HepG2 (cell line): Measurements from ENCODE around the gene OR2A2. TPM values are rescaled to one million over a fixed set of nuclear protein-coding genes. Genes with fewer than 3 reads are reported as not detected.
A peak's percentile ranks its signal among the peaks of the same experiment; 100 is the strongest.

ENCODE experiments used
- ATAC-seq: fragments of 200-7000 bp; cut with Tn5 transposase; 3 replicates; pipeline ENCODE4 v1.9.1; 2020; ENCODE audit warnings: mild to moderate bottlenecking, moderate library complexity
- BruUV-seq: library from RNA; stranded (reverse); fragments of 400-500 nt; replicated peaks from 2 replicates; lab custom pipeline; 2021; lab: Mats Ljungman, UMichigan
- CTCF ChIA-PET: fragments of 300-600 bp; formaldehyde crosslinking; extraction: SDS; loops from one replicate; lab custom pipeline; 2021; ENCODE audit warnings: low total read pairs, inconsistent platforms, low intra/inter-chr PET ratio; lab: Yijun Ruan, JAX
- POLR2A ChIA-PET: fragments of 350-600 bp; sonication (Branson Sonifier 250); formaldehyde crosslinking; loops from one replicate; lab custom pipeline; 2020; ENCODE audit warnings: antibody characterized with exemption, inconsistent platforms; lab: Yijun Ruan, JAX
- DNase-seq: peaks from one replicate; pipeline ENCODE4 v3.0.0-alpha.2; 2015; ENCODE audit warnings: low spot score
- FAIRE-seq: peaks from 3 replicates; lab custom pipeline; 2011; peaks lifted over from hg19 to GRCh38; lab: Jason Lieb, UNC
- H2AFZ ChIP-seq: one replicate; pipeline ENCODE4 v1.6.1; 2011; ENCODE audit warnings: low read length, inconsistent platforms
- H3K27ac ChIP-seq: fragments of 300-600 bp; 3 replicates; pipeline ENCODE4 v1.8.0; 2011; ENCODE audit warnings: mixed run types, mild to moderate bottlenecking, mixed read lengths, low read length, inconsistent platforms; ENCODE audit not compliant: insufficient read depth; ENCODE audit errors: extremely low read length
- H3K27me3 ChIP-seq, 2 experiments: fragments of 200-600 bp in 1 of 2; 2 replicates in 1 of 2; 3 replicates in 1 of 2; pipeline versions ENCODE4 v1.6.0 to v1.8.0; 2011; ENCODE audit warnings: low read length in 2 of 2, mild to moderate bottlenecking in 2 of 2, moderate library complexity in 2 of 2, inconsistent platforms in 1 of 2; ENCODE audit not compliant: insufficient read depth in 2 of 2, control insufficient read depth in 1 of 2
- H3K36me3 ChIP-seq, 2 experiments: fragments of 200-600 bp in 1 of 2; replicated peaks in 1 of 2; 2 replicates in 1 of 2; 3 replicates in 1 of 2; pipeline versions ENCODE4 v1.5.1 to v1.8.0; 2011; ENCODE audit warnings: low read length in 2 of 2, inconsistent platforms in 1 of 2; ENCODE audit not compliant: insufficient read depth in 2 of 2, control insufficient read depth in 1 of 2
- H3K4me1 ChIP-seq: 2 replicates; pipeline ENCODE4 v1.5.1; 2012; ENCODE audit warnings: low read length, inconsistent platforms; ENCODE audit not compliant: insufficient read depth
- H3K4me2 ChIP-seq: 2 replicates; pipeline ENCODE4 v1.6.0; 2011; ENCODE audit warnings: low read depth, low read length, inconsistent platforms
- H3K4me3 ChIP-seq, 3 experiments: fragments of 200-600 bp in 1 of 3; sonication (generic), shearing (Covaris generic) in 1 of 3; replicated peaks in 1 of 3; 2 replicates each; pipeline ENCODE4 v1.5.1; 2011 to 2016; ENCODE audit warnings: low read length in 3 of 3, inconsistent platforms in 2 of 3, low read depth in 2 of 3, mild to moderate bottlenecking in 2 of 3, control low read depth in 1 of 3, mixed read lengths in 1 of 3; ENCODE audit not compliant: insufficient read depth in 1 of 3
- H3K79me2 ChIP-seq: one replicate; pipeline ENCODE4 v1.6.1; 2011; ENCODE audit warnings: low read length, inconsistent platforms; ENCODE audit not compliant: insufficient read depth
- H3K9ac ChIP-seq: 2 replicates; pipeline ENCODE4 v1.6.0; 2011; ENCODE audit warnings: mild to moderate bottlenecking, low read depth, low read length, inconsistent platforms; ENCODE audit not compliant: insufficient read depth
- H3K9me3 ChIP-seq: 2 replicates; pipeline ENCODE4 v1.5.1; 2012; ENCODE audit warnings: mild to moderate bottlenecking, low read length
- H4K20me1 ChIP-seq: 2 replicates; pipeline ENCODE4 v1.6.0; 2011; ENCODE audit warnings: inconsistent platforms, mild to moderate bottlenecking, low read length, moderate library complexity; ENCODE audit not compliant: insufficient read depth
- CENPX ChIP-seq: sonication (generic); formaldehyde crosslinking; IDR thresholded peaks from 2 replicates; pipeline ENCODE4 v1.9.0; 2021; ENCODE audit warnings: mild to moderate bottlenecking, missing genetic modification reagents, moderate library complexity
- DMTF1 ChIP-seq: sonication (generic); formaldehyde crosslinking; IDR thresholded peaks from 2 replicates; pipeline ENCODE4 v1.4.0; 2020; ENCODE audit warnings: mild to moderate bottlenecking, missing genetic modification reagents
- HNF1B ChIP-seq: sonication (generic); formaldehyde crosslinking; IDR thresholded peaks from 2 replicates; pipeline ENCODE4 v1.5.1; 2020; ENCODE audit warnings: mild to moderate bottlenecking, moderate library complexity, missing genetic modification reagents
- KDM5B ChIP-seq: sonication (generic); formaldehyde crosslinking; IDR thresholded peaks from 2 replicates; pipeline ENCODE4 v1.4.0; 2020; ENCODE audit warnings: missing genetic modification reagents, mild to moderate bottlenecking, borderline replicate concordance
- MAFF ChIP-seq: IDR thresholded peaks from 2 replicates; pipeline ENCODE4 v1.6.1; 2011; ENCODE audit warnings: low read depth, low read length, improper control_type of control experiment
- MAFK ChIP-seq, 2 experiments: IDR thresholded peaks in 1 of 2; conservative IDR thresholded peaks in 1 of 2; 2 replicates each; pipeline ENCODE4 v1.6.1; 2011; ENCODE audit warnings: improper control_type of control experiment in 2 of 2, low read length in 2 of 2
- SOX6 ChIP-seq, 2 experiments: fragments of 450-650 bp in 1 of 2; sonication (generic) in 1 of 2; formaldehyde crosslinking in 1 of 2; IDR thresholded peaks; 2 replicates each; pipeline versions ENCODE4 v1.4.0 to v1.6.1; 2017 to 2020; ENCODE audit warnings: antibody characterized with exemption in 1 of 2, mild to moderate bottlenecking in 1 of 2, missing genetic modification reagents in 1 of 2
- ZBTB7B ChIP-seq: sonication (generic); formaldehyde crosslinking; IDR thresholded peaks from 2 replicates; pipeline ENCODE4 v1.4.0; 2020; ENCODE audit warnings: missing genetic modification reagents
- ZNF160 ChIP-seq: sonication (generic); formaldehyde crosslinking; IDR thresholded peaks from 2 replicates; pipeline ENCODE4 v1.8.0; 2022; ENCODE audit warnings: mild to moderate bottlenecking, inconsistent platforms, missing genetic modification reagents
- ZNF180 ChIP-seq: sonication (generic); formaldehyde crosslinking; IDR thresholded peaks from 2 replicates; pipeline ENCODE4 v1.4.0; 2020; ENCODE audit warnings: low read depth, missing genetic modification reagents, borderline replicate concordance
- ZNF383 ChIP-seq: sonication (generic); formaldehyde crosslinking; IDR thresholded peaks from 2 replicates; pipeline ENCODE4 v1.4.0; 2020; ENCODE audit warnings: missing genetic modification reagents, mild to moderate bottlenecking, borderline replicate concordance
- ZNF7 ChIP-seq: IDR thresholded peaks from 2 replicates; pipeline ENCODE4 v1.6.1; 2016; ENCODE audit warnings: missing biosample characterization, missing genetic modification reagents
- ZNF879 ChIP-seq: sonication (generic); formaldehyde crosslinking; IDR thresholded peaks from 2 replicates; pipeline ENCODE4 v1.8.1; 2023; ENCODE audit warnings: missing genetic modification reagents
- WGBS: methylation state at CpG from one replicate; pipeline ENCODE4 v1.1.6; 2017; ENCODE audit warnings: low lambda C conversion rate; 5-methylcytosine and 5-hydroxymethylcytosine counted together
- in situ Hi-C: cut with HindIII; loops from 2 replicates; pipeline ENCODE4 v1.10.0; 2017; ENCODE audit warnings: low pct_unique_long_range_greater_than_20kb; ENCODE audit not compliant: extremely low pct_ligation_motif_present
- intact Hi-C: fragments of 100-400 bp; cut with micrococcal nuclease; formaldehyde crosslinking; loops from one replicate; pipeline ENCODE4 v1.10.0; 2022; ENCODE audit not compliant: unreplicated experiment
- polyA plus RNA-seq, 8 experiments: library from polyadenylated mRNA; depleted of rRNA in 3 of 8; stranded (reverse) in 7 of 8; unstranded in 1 of 8; fragments of >200 nt; fragmentation: Illumina TruSeq in 4 of 8; extraction: Trizol in 4 of 8; gene quantifications; 2 replicates each; pipeline versions ENCODE4 v1.2.1 to v1.2.3, GENCODE V29; 2011 to 2016; ENCODE audit warnings: low read depth in 4 of 8, missing spikeins in 1 of 8, mixed read lengths in 1 of 8; ENCODE audit not compliant: insufficient read depth in 1 of 8
- total RNA-seq, 5 experiments: library from RNA; depleted of rRNA; stranded (reverse); fragments of >200 nt; fragmentation: Illumina TruSeq; extraction: Trizol; gene quantifications; 2 replicates each; pipeline ENCODE4 v1.2.3, GENCODE V29; 2016; ENCODE audit warnings: low read depth in 1 of 5

Gene OR2A2
- total and polyA plus RNA-seq, 2 of the 13 experiments (the other 11 are each of a cell fraction or from before 2014, with no cell fraction given) = not detected

- 0% methylated on average over 2 of the region's 3 CpGs for WGBS
- DNase-seq = no peak
- no peaks in the 10 kb centered on the region for H3K4me1 ChIP-seq
- ChIA-PET POLR2A (no interaction called here), CTCF (no interaction called here)
- intact Hi-C loops = no loop called here
- no peak for ATAC-seq
- H3K4me3 ChIP-seq = no peak overlapping the region
- H3K9ac ChIP-seq = no peak overlapping the region
- BruUV-seq = no TSS peak
- no peaks in the 10 kb centered on the region for H3K27me3 ChIP-seq
- H4K20me1 ChIP-seq = no peaks in the 10 kb centered on the region
- H3K4me2 ChIP-seq = no peak overlapping the region
- H3K79me2 ChIP-seq = no peaks in the 10 kb centered on the region
- no peak overlapping the region for H2AFZ ChIP-seq
- H3K36me3 ChIP-seq = no peaks in the 10 kb centered on the region
- no peak overlapping the region for H3K27ac ChIP-seq
- in situ Hi-C loops = no loop called here
- FAIRE-seq = no peak
- TF ChIP-seq DMTF1 (CRISPR knock-in tag) (no peak), ZBTB7B (no peak), HNF1B (CRISPR knock-in tag) (no peak), CENPX (CRISPR knock-in tag) (no peak), MAFF (peak; percentile 54), ZNF7 (CRISPR knock-in tag) (no peak), ZNF180 (no peak), ZNF383 (no peak), MAFK (conservative IDR thresholded peaks at IDR 0.05 in 1 of 2, IDR thresholded peaks at IDR 0.05 in 1 of 2; ENCODE audit: low read length in 2 of 2) (peak; percentile 58 to 70), KDM5B (CRISPR knock-in tag) (no peak), SOX6 (IDR thresholded peaks at IDR 0.05) (no peak), SOX6 (CRISPR knock-in tag; IDR thresholded peaks at IDR 0.05) (no peak), ZNF879 (no peak), ZNF160 (no peak)
- no peaks in the 10 kb centered on the region for H3K9me3 ChIP-seq
These were observed 22.9 kb downstream of the OR2A2 start for GRCh38 chr7:144132262-144132661.
